Neural cell (in vitro differentiated cells): Measurements from ENCODE around the gene ZBTB44. TPM values are rescaled to one million over a fixed set of nuclear protein-coding genes. Genes with fewer than 3 reads are reported as not detected.

Experiments
- H2AFZ ChIP-seq: fragments of 200-600, 300-800 bp; sonication (generic), shearing (Covaris generic); 2 replicates; pipeline ENCODE4 v1.6.0; 2014; ENCODE audit warnings: low read depth, mild to moderate bottlenecking, antibody characterized with exemption, low read length, moderate library complexity
- H3F3A ChIP-seq: fragments of 200-600 bp; shearing (Covaris generic); 2 replicates; pipeline ENCODE4 v1.6.1; 2016; ENCODE audit warnings: mild to moderate bottlenecking, moderate library complexity, mixed read lengths, antibody characterized with exemption, low read length; ENCODE audit not compliant: insufficient read depth, poor library complexity, severe bottlenecking
- H3K27ac ChIP-seq: fragments of 200-600, 300-800 bp; sonication (generic), shearing (Covaris generic); 2 replicates; pipeline ENCODE4 v1.5.1; 2014; ENCODE audit warnings: mild to moderate bottlenecking, low read length, moderate library complexity
- H3K27me3 ChIP-seq: fragments of 300-800, 200-600 bp; sonication (generic), shearing (Covaris generic); 2 replicates; pipeline ENCODE4 v1.6.0; 2014; ENCODE audit warnings: mild to moderate bottlenecking, low read depth, low read length, moderate library complexity; ENCODE audit not compliant: insufficient read depth
- H3K36me3 ChIP-seq: fragments of 300-800, 200-600 bp; sonication (generic), shearing (Covaris generic); 2 replicates; pipeline ENCODE4 v1.5.1; 2014; ENCODE audit warnings: mild to moderate bottlenecking, antibody characterized with exemption, low read length, moderate library complexity; ENCODE audit not compliant: insufficient read depth
- H3K4me2 ChIP-seq: fragments of 300-800, 200-600 bp; sonication (generic), shearing (Covaris generic); 2 replicates; pipeline ENCODE4 v1.6.0; 2014; ENCODE audit warnings: mild to moderate bottlenecking, low read length
- H3K4me3 ChIP-seq: fragments of 300-800, 200-600 bp; sonication (generic), shearing (Covaris generic); 2 replicates; pipeline ENCODE4 v1.5.1; 2014; ENCODE audit warnings: mild to moderate bottlenecking, low read length, moderate library complexity
- H3K79me2 ChIP-seq: fragments of 200-600 bp; shearing (Covaris generic); replicated peaks from 2 replicates; pipeline ENCODE4 v1.6.0; 2014; ENCODE audit warnings: mild to moderate bottlenecking, low read length, moderate library complexity; ENCODE audit not compliant: insufficient read depth
- H3K9ac ChIP-seq: fragments of 300-800, 200-600 bp; sonication (generic), shearing (Covaris generic); 2 replicates; pipeline ENCODE4 v1.6.1; 2016; ENCODE audit warnings: mild to moderate bottlenecking, low read length, mixed read lengths
- H3K9me2 ChIP-seq: fragments of 200-600 bp; shearing (Covaris generic); 2 replicates; pipeline ENCODE4 v1.6.1; 2016; ENCODE audit warnings: mild to moderate bottlenecking, low read length, mixed read lengths; ENCODE audit not compliant: insufficient read depth
- H3K9me3 ChIP-seq: fragments of 200-600, 300-800 bp; sonication (generic), shearing (Covaris generic); 2 replicates; pipeline ENCODE4 v1.6.1; 2016; ENCODE audit warnings: mild to moderate bottlenecking, mixed run types, low read length, moderate library complexity, mixed read lengths
- H4K20me1 ChIP-seq: fragments of 200-600 bp; shearing (Covaris generic); 2 replicates; pipeline ENCODE4 v1.6.1; 2016; ENCODE audit warnings: mild to moderate bottlenecking, mixed run types; ENCODE audit not compliant: insufficient read depth
- EP300 ChIP-seq: fragments of 450-650 bp; conservative IDR thresholded peaks from 2 replicates; pipeline ENCODE4 v1.6.1; 2014; ENCODE audit warnings: antibody characterized with exemption, mild to moderate bottlenecking, moderate library complexity; ENCODE audit not compliant: poor library complexity, severe bottlenecking
- EZH2 ChIP-seq: fragments of 200-600, 300-800 bp; shearing (Covaris generic), sonication (generic); IDR thresholded peaks from 2 replicates; pipeline ENCODE4 v1.6.1; 2014; ENCODE audit warnings: antibody characterized with exemption, low read length, borderline replicate concordance, mild to moderate bottlenecking; ENCODE audit not compliant: insufficient read depth, poor library complexity, severe bottlenecking
- MXI1 ChIP-seq: fragments of 450-650 bp; conservative IDR thresholded peaks from 2 replicates; pipeline ENCODE4 v1.6.1; 2014; ENCODE audit warnings: antibody characterized with exemption, mild to moderate bottlenecking; ENCODE audit not compliant: poor library complexity, severe bottlenecking
- POLR2AphosphoS5 ChIP-seq: IDR thresholded peaks from 2 replicates; pipeline ENCODE4 v1.6.1; 2012
- RAD21 ChIP-seq: fragments of 450-650 bp; conservative IDR thresholded peaks from 2 replicates; pipeline ENCODE4 v1.6.1; 2014; ENCODE audit warnings: antibody characterized with exemption, mild to moderate bottlenecking, moderate library complexity
- SMC3 ChIP-seq: fragments of 450-650 bp; conservative IDR thresholded peaks from 2 replicates; pipeline ENCODE4 v1.6.1; 2014; ENCODE audit warnings: antibody characterized with exemption, mild to moderate bottlenecking, moderate library complexity; ENCODE audit not compliant: poor library complexity
- TAF1 ChIP-seq: IDR thresholded peaks from 2 replicates; pipeline ENCODE4 v1.6.1; 2012; ENCODE audit warnings: low read depth
- polyA plus RNA-seq: library from polyadenylated mRNA; depleted of rRNA; stranded (reverse); fragments of >200 nt; gene quantifications from 2 replicates; pipeline ENCODE4 v1.2.3, GENCODE V29; 2014
- TF ChIP-seq, protein P1 (sequence below): fragments of 450-650 bp; IDR thresholded peaks from 2 replicates; pipeline ENCODE4 v1.5.1; 2014; ENCODE audit warnings: antibody characterized with exemption, mild to moderate bottlenecking, moderate library complexity; ENCODE audit not compliant: poor library complexity, severe bottlenecking
- TF ChIP-seq, protein P2 (sequence below): IDR thresholded peaks from 2 replicates; pipeline ENCODE4 v1.6.1; 2012; ENCODE audit warnings: borderline replicate concordance

ZBTB44 gene
- polyA plus RNA-seq, 1 donor from 2014 or later, result 23.3 TPM

DNA sequence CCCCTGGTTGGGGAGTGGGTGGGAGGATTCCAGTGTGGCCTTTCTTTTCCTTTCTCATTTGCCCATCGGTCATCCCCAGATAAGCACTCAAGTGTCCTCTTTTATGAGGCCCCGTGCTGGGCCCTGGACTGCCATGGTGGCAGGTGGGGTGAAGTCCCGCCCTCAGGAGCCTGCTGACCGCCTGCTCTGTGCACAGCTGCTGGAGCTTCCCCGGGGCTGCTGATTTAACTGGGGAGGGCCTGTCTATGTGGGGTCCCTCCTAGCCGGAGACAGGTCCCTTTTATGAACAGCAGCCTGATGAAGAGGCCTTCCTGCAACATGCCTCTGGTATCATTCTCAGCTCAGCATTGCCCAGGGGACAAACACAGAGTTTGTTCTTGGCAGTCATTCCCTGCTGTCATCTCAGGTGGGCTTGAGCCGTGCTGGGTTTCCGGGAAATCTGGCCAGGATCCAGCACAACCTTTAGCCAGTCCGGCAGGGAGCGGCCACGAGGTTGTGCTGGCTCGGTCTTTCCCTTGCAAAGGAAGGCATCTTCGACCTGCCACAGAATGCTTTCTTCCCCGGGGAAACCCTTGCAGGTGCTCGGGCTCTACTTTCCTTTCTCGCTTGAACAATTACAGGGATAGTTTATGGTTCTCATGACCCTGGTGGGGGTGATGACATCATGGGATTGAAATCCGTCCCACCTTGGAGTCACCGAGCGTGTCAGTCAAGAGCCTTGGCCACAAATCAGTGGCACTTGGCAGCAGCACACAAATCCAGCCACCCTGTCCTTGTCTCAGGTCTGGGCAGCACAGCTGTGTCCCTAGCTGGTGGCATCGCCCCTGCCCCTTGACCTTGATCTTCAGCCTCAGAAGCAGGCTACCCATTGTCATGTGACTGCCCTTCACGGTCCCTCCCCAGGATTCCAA is 135.1 kb downstream of the ZBTB44 start:
- no peak overlapping the region for H3K4me2 ChIP-seq
- no peaks in the 10 kb centered on the region for H3K27me3 ChIP-seq
- no peak overlapping the region for H3K9ac ChIP-seq
- no peak overlapping the region for H3K27ac ChIP-seq
- H4K20me1 ChIP-seq, result no peaks in the 10 kb centered on the region
- no peaks in the 10 kb centered on the region for H3K36me3 ChIP-seq
- no peaks in the 10 kb centered on the region for H3K9me2 ChIP-seq
- H3K9me3 ChIP-seq, result no peaks in the 10 kb centered on the region
- no peaks in the 10 kb centered on the region for H3K79me2 ChIP-seq
- no peak overlapping the region for H3K4me3 ChIP-seq
- no peak for TF ChIP-seq EP300
- no peak for TF ChIP-seq POLR2AphosphoS5
- no peak for TF ChIP-seq EZH2
- no peak for TF ChIP-seq RAD21
- TF ChIP-seq, protein P1, sequence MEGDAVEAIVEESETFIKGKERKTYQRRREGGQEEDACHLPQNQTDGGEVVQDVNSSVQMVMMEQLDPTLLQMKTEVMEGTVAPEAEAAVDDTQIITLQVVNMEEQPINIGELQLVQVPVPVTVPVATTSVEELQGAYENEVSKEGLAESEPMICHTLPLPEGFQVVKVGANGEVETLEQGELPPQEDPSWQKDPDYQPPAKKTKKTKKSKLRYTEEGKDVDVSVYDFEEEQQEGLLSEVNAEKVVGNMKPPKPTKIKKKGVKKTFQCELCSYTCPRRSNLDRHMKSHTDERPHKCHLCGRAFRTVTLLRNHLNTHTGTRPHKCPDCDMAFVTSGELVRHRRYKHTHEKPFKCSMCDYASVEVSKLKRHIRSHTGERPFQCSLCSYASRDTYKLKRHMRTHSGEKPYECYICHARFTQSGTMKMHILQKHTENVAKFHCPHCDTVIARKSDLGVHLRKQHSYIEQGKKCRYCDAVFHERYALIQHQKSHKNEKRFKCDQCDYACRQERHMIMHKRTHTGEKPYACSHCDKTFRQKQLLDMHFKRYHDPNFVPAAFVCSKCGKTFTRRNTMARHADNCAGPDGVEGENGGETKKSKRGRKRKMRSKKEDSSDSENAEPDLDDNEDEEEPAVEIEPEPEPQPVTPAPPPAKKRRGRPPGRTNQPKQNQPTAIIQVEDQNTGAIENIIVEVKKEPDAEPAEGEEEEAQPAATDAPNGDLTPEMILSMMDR, result no peak
- TF ChIP-seq TAF1, result no peak
- TF ChIP-seq, protein P2, sequence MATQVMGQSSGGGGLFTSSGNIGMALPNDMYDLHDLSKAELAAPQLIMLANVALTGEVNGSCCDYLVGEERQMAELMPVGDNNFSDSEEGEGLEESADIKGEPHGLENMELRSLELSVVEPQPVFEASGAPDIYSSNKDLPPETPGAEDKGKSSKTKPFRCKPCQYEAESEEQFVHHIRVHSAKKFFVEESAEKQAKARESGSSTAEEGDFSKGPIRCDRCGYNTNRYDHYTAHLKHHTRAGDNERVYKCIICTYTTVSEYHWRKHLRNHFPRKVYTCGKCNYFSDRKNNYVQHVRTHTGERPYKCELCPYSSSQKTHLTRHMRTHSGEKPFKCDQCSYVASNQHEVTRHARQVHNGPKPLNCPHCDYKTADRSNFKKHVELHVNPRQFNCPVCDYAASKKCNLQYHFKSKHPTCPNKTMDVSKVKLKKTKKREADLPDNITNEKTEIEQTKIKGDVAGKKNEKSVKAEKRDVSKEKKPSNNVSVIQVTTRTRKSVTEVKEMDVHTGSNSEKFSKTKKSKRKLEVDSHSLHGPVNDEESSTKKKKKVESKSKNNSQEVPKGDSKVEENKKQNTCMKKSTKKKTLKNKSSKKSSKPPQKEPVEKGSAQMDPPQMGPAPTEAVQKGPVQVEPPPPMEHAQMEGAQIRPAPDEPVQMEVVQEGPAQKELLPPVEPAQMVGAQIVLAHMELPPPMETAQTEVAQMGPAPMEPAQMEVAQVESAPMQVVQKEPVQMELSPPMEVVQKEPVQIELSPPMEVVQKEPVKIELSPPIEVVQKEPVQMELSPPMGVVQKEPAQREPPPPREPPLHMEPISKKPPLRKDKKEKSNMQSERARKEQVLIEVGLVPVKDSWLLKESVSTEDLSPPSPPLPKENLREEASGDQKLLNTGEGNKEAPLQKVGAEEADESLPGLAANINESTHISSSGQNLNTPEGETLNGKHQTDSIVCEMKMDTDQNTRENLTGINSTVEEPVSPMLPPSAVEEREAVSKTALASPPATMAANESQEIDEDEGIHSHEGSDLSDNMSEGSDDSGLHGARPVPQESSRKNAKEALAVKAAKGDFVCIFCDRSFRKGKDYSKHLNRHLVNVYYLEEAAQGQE, result no peak
- TF ChIP-seq SMC3, result no peak
- no peak for TF ChIP-seq MXI1
- no peak overlapping the region for H2AFZ ChIP-seq
- H3F3A ChIP-seq, result no peaks in the 10 kb centered on the region

DNA sequence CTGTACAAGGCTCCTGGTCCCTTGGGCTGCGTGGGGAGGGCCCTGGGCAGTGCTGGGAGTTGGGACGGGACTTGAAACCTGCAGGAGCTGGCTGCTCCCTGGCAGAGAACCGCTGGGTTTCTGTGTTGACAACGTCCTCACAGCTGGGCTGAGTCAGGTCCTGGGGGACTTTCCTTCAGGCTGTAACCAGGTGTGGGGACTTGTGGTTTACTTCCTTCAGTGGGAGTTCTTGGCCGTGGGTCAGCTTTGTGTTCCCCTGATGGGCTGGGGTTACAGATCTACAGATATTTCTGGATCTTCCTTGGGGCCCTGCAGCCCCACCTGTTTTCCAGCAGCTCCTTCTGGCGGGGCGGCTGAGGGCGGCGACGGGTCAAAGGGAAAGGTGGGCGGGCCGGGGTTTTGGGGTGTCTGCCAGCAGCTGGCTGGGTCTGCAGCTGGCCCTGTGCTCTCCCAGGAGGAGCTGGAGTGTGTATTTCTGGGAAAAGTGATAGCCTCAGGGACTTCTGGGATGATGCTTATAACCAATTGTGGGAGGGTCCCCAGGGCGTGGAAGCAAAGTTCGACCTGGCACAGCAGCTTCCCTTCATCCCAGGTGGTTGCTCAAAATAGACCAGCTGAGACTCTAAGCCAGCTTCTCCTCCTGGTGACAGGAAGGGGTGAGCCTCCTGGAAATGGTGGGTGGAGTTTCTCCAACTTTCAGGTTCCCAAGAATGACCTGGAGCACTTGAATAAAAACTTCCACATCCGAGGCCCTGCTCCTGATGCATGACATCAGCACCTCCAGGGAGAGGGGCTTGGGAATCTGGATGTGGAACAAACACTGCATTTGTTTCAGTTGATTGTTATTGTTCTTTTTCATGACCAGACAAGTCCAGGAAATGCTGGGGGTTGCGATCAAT is 136.0 kb downstream of the ZBTB44 start:
- no peak overlapping the region for H3K27ac ChIP-seq
- H3K27me3 ChIP-seq, result no peaks in the 10 kb centered on the region
- no peak overlapping the region for H2AFZ ChIP-seq
- H3K9me3 ChIP-seq, result no peaks in the 10 kb centered on the region
- no peaks in the 10 kb centered on the region for H3K79me2 ChIP-seq
- no peak overlapping the region for H3K4me3 ChIP-seq
- no peaks in the 10 kb centered on the region for H3K9me2 ChIP-seq
- no peak overlapping the region for H3K4me2 ChIP-seq
- H3K9ac ChIP-seq, result no peak overlapping the region
- no peak for TF ChIP-seq SMC3
- TF ChIP-seq MXI1, result no peak
- TF ChIP-seq EZH2, result no peak
- TF ChIP-seq POLR2AphosphoS5, result no peak
- TF ChIP-seq, protein P1, result no peak
- no peaks in the 10 kb centered on the region for H4K20me1 ChIP-seq
- no peaks in the 10 kb centered on the region for H3K36me3 ChIP-seq
- no peaks in the 10 kb centered on the region for H3F3A ChIP-seq
